Gastrocnemius medialis (tissue), 4 donors: ENCODE measurements around the gene PRKG1. TPM values are rescaled to one million over a fixed set of nuclear protein-coding genes. Genes with fewer than 3 reads are reported as not detected.

ENCODE experiments used
- ATAC-seq, 2 donors: fragments of 150-250 bp; one replicate each; pipeline ENCODE4 v1.9.1; 2016
- DNase-seq, 2 donors: peaks; one replicate each; pipeline ENCODE4 v3.0.0-alpha.2; 2019
- H3K27ac ChIP-seq, 4 donors: fragments of 200-600 bp; sonication (generic); 1 replicate in 1 of 4; 2 replicates in 3 of 4; pipeline ENCODE4 v1.5.1; 2016 to 2018; ENCODE audit warnings: mild to moderate bottlenecking in 2 of 4, moderate library complexity in 1 of 4
- H3K27me3 ChIP-seq, 3 donors: fragments of 200-600 bp; sonication (generic) in 2 of 3; 1 replicate in 1 of 3; 2 replicates in 2 of 3; pipeline versions ENCODE4 v1.5.1 to v1.6.0; 2016 to 2019; ENCODE audit warnings: mild to moderate bottlenecking in 1 of 3, moderate library complexity in 1 of 3
- H3K36me3 ChIP-seq, 2 donors: fragments of 200-600 bp; sonication (generic) in 1 of 2; one replicate each; pipeline ENCODE4 v1.5.1; 2017 to 2018
- H3K4me1 ChIP-seq, 2 donors: fragments of 200-600 bp; sonication (generic) in 1 of 2; one replicate each; pipeline ENCODE4 v1.5.1; 2016 to 2017; ENCODE audit warnings: mild to moderate bottlenecking in 2 of 2
- H3K4me3 ChIP-seq, 4 donors: fragments of 200-600 bp; sonication (generic) in 3 of 4; 1 replicate in 1 of 4; 2 replicates in 3 of 4; pipeline ENCODE4 v1.5.1; 2016 to 2019; ENCODE audit warnings: mild to moderate bottlenecking in 2 of 4
- H3K9me3 ChIP-seq, 3 donors: fragments of 200-600 bp; sonication (generic) in 2 of 3; 1 replicate in 1 of 3; 2 replicates in 2 of 3; pipeline ENCODE4 v1.5.1; 2016 to 2019
- CTCF ChIP-seq, 5 experiments: fragments of 450-650 bp in 3 of 5; fragments of 200-600 bp in 2 of 5; sonication (generic) in 2 of 5; IDR thresholded peaks in 4 of 5; conservative IDR thresholded peaks in 1 of 5; 1 replicate in 4 of 5; 2 replicates in 1 of 5; pipeline ENCODE4 v1.5.1; 2016 to 2019; ENCODE audit warnings: antibody characterized with exemption in 5 of 5, mild to moderate bottlenecking in 3 of 5, moderate library complexity in 3 of 5
- POLR2A ChIP-seq, 2 donors: fragments of 450-650 bp; IDR thresholded peaks; one replicate each; pipeline ENCODE4 v1.6.1; 2017; ENCODE audit warnings: antibody characterized with exemption in 2 of 2, mild to moderate bottlenecking in 2 of 2, moderate library complexity in 2 of 2
- in situ Hi-C, 4 donors: fragments of 200-750 bp; cut with MboI; loops; one replicate each; pipeline versions ENCODE4 v1.15.0 to v1.8.0; 2017; ENCODE audit warnings: low sequenced_read_pairs in 4 of 4
- intact Hi-C: fragments of 100-400 bp; cut with DNase I; formaldehyde crosslinking; loops from one replicate; pipeline ENCODE4 v1.15.1; 2023; ENCODE audit warnings: low total_unique reads
- total RNA-seq, 4 donors: library from RNA; depleted of rRNA; stranded (reverse); fragments of >200 nt; gene quantifications; one replicate each; pipeline versions ENCODE4 v1.1.0 to v1.2.3, GENCODE V29; 2016

PRKG1 gene
- total RNA-seq, 4 donors from 2014 or later: 10.4 to 39.4 (median 25.1) TPM

- Histone ChIP-seq H3K27me3 (no peaks in the 10 kb centered on the region), H3K9me3 (no peaks in the 10 kb centered on the region), H3K4me3 (no peak overlapping the region), H3K36me3 (no peaks in the 10 kb centered on the region), H3K27ac (no peak overlapping the region), H3K4me1 (peaks cover 6 to 13% of the 10 kb centered on the region in 2 donors)
- ATAC-seq: no peak
- in situ Hi-C loops (no loop called here), intact Hi-C loops (no loop called here)
- TF ChIP-seq CTCF (IDR thresholded peaks at IDR 0.05 in 4 of 5, conservative IDR thresholded peaks at IDR 0.05 in 1 of 5): no peak
- TF ChIP-seq POLR2A (IDR thresholded peaks at IDR 0.05): no peak
- no peak for DNase-seq
These were observed 395.4 kb downstream of the PRKG1 start for GRCh38 chr10:51469686-51470085.

GRCh38 chr10:51471271-51471670 is 397.0 kb downstream of the PRKG1 start:
- H3K27me3 ChIP-seq: no peaks in the 10 kb centered on the region
- H3K4me1 ChIP-seq: peaks cover 6 to 12% of the 10 kb centered on the region in 2 donors
- TF ChIP-seq POLR2A (IDR thresholded peaks at IDR 0.05): no peak
- no peak for TF ChIP-seq CTCF (IDR thresholded peaks at IDR 0.05 in 4 of 5, conservative IDR thresholded peaks at IDR 0.05 in 1 of 5)
- DNase-seq (no peak), ATAC-seq (no peak)
- in situ Hi-C loops: no loop called here
- no peaks in the 10 kb centered on the region for H3K9me3 ChIP-seq
- intact Hi-C loops: no loop called here
- no peak overlapping the region for H3K27ac ChIP-seq
- no peak overlapping the region for H3K4me3 ChIP-seq
- H3K36me3 ChIP-seq: no peaks in the 10 kb centered on the region

GRCh38 chr10:51472154-51472553 is 397.9 kb downstream of the PRKG1 start:
- in situ Hi-C loops (no loop called here), intact Hi-C loops (no loop called here)
- no peaks in the 10 kb centered on the region for H3K36me3 ChIP-seq
- H3K27ac ChIP-seq: no peak overlapping the region
- no peaks in the 10 kb centered on the region for H3K27me3 ChIP-seq
- H3K4me3 ChIP-seq: no peak overlapping the region
- peaks cover 2 to 5% of the 10 kb centered on the region in 2 donors for H3K4me1 ChIP-seq
- ATAC-seq: no peak
- TF ChIP-seq POLR2A (IDR thresholded peaks at IDR 0.05): no peak
- no peak for TF ChIP-seq CTCF (IDR thresholded peaks at IDR 0.05 in 4 of 5, conservative IDR thresholded peaks at IDR 0.05 in 1 of 5)
- no peaks in the 10 kb centered on the region for H3K9me3 ChIP-seq
- DNase-seq: no peak

- ATAC-seq: no peak
- Histone ChIP-seq H3K4me1 (peaks cover 3 to 5% of the 10 kb centered on the region in 2 donors), H3K9me3 (no peaks in the 10 kb centered on the region), H3K27ac (no peak overlapping the region), H3K27me3 (no peaks in the 10 kb centered on the region), H3K36me3 (no peaks in the 10 kb centered on the region), H3K4me3 (no peak overlapping the region)
- intact Hi-C loops: no loop called here
- TF ChIP-seq POLR2A (IDR thresholded peaks at IDR 0.05) (no peak), CTCF (IDR thresholded peaks at IDR 0.05 in 4 of 5, conservative IDR thresholded peaks at IDR 0.05 in 1 of 5) (no peak)
- in situ Hi-C loops: no loop called here
- no peak for DNase-seq
These were observed 405.4 kb downstream of the PRKG1 start for GRCh38 chr10:51479711-51480110.

- intact Hi-C loops: no loop called here
- no peak for DNase-seq
- Histone ChIP-seq H3K27me3 (no peaks in the 10 kb centered on the region), H3K4me3 (no peak overlapping the region), H3K9me3 (no peaks in the 10 kb centered on the region), H3K36me3 (no peaks in the 10 kb centered on the region), H3K4me1 (no peaks in the 10 kb centered on the region), H3K27ac (no peak overlapping the region)
- no peak for ATAC-seq
- TF ChIP-seq CTCF (IDR thresholded peaks at IDR 0.05 in 4 of 5, conservative IDR thresholded peaks at IDR 0.05 in 1 of 5) (no peak), POLR2A (IDR thresholded peaks at IDR 0.05) (no peak)
- in situ Hi-C loops: no loop called here
These were observed 411.4 kb downstream of the PRKG1 start for GRCh38 chr10:51485668-51486067.
